ENCODE data around the gene ARID1A.
"Not testable (repeated sequence)": the region's sequence is repeated elsewhere in the genome, so short reads cannot be mapped to it uniquely, and the experiment has no call there.

The ARID1A gene

DNA sequence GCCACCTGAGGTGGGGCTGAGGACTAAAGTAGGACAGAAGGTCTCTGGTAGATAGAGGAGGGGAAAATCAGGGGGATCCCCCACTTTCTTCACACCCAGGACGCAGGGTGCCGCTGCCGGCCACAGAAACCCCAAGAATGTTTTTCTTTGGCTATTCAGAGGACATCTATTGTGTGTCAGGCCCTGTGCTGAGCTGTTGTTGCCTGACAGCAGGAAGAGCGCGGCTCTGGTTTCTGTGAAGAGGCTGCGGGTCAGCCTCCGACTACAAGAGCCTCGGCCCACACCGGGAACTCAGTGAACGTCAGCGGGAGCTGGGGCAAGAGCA is 91.5 kb downstream of the ARID1A start:
- peak; percentile 31 to 64 (median 46) for DNase-seq (ENCODE audit: low read depth in 4 of 4, low spot score in 1 of 4)

DNA sequence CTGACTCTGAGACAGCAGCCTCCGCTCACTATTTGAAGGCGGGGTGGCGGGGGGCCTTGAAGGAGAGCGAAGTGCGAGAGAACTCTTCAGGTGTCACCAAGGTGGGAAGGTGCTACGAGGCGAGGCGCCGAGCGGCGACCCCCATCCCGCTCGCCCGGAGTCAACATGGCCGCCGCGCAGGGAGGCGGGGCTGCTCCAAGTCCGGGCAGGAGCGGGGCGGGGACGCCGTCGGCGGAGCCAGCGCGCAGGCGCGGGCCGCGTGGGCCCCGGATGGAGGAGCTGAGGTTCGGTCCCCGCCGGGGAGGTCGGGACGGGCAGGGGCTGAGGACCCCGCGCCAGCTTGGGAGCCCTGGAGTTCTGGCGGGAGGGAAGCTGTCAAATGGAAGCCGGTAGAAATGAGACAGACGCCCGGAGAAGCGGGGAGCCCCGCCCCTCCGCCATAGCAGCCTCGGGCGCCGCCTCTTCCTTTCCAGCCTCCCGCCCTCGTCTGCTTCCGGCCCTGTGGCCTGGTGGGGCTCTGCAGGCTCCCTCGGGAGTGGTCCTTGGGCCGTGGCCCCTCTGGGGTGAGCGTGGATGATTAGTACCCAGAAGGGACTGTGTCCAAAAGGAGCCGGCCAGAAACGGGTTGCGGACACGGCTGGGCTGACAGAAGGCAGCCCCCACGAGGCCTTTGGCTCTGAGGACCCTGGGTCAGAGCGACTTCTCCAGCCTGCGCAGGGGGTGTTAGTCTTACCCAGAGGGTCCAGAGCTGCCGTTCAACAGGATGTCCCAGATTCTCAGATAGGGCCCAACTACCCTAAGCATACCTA is 92.1 kb downstream of the ARID1A start, which contains the start of gene PIGV:
Gene PIGV, plus strand, starts transcription at position 245 of the 809 bp plus-strand sequence. CDS start 2,866 bp downstream, outside the sequence.
- peak; percentile 76 to 83 (median 78) for DNase-seq (ENCODE audit: low read depth in 4 of 4, low spot score in 1 of 4)

DNA sequence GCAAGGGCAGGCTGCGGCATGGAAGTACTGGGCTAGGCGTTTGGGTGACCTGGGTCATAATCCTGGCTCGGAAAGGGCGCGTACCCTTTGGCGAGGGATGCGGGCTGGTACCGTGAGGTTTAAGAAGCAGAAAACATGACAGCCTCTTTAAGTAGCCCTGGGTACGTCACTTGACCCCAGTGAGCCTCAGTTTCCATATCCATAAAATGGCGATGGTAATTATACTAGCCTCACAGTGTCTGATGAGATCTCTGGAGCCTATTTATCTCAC is 92.6 kb downstream of the ARID1A start:
- no peak for DNase-seq (ENCODE audit: low read depth in 4 of 4, low spot score in 1 of 4)

DNA sequence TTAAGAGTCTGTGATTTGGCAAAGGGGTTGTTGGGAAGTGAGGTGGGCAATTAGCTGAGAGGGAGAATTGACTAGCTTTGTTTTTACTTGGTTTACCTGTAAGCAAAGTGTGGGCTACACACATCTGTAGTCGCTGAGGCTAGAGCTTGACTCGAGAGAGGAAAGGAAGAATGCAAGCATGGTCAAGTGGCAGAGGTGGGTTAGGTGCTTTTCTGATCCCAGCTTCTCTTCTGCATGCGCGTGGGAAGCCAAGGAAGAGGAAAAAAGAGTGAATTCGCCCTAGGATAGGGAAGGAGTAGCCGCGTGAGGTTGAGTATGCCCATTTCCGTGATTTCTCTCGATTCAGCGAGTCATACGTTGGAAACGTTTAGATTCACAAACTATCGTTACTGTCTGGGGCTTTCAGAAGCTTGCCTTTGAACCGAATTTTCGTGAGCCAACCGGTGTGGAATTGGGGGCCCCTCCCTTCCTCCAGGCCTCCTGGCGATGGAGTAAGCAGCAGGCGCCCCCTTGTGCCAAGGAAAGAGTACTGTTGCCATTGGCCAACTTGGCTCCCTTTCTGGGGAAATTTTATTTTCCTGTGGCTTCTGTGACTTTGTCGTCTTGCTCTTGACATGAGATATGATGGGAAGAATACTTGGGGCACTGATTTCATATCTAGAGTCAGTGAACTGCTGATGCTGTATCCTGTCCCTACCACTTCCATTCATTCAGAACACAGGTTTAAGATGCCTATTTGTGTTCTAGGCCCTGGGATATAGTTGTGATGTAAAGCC is 93.2 kb downstream of the ARID1A start:
- peak; percentile 74 to 81 (median 78) for DNase-seq (ENCODE audit: low read depth in 4 of 4, low spot score in 1 of 4)

DNA sequence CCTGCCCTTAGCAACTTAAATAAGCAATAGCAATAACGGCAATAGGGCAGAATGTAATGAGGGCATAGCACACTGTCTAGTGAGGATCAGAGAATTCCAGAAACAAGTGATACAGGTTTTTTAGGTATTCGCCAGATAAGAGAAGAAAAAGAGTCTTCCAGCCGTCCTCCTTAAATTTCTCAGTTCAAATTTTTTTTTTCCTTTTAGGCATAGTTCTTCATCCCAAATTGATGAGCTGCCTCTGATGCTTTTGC is 93.7 kb downstream of the ARID1A start:
- no peak for DNase-seq (ENCODE audit: low read depth in 4 of 4, low spot score in 1 of 4)

DNA sequence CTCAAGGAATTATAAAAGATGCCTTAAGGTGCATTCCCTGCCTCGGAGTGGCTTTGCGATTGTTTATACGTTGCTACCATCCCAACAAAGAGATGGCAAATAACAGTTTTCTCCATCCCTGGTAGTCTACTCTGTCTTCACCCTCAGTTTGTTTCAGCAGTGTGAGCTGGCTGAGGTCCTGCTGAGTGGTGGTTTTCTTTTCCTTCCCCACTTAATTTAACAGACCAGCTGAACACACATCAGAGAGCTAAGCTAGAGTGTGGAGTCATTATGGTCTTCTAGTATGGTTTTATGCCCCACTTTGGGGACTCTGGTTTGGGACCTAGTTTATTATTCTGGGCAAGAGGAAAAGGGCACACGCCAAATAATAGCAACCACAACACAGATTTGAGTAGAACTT is 94.1 kb downstream of the ARID1A start:
- no peak for DNase-seq (ENCODE audit: low read depth in 4 of 4, low spot score in 1 of 4)

DNA sequence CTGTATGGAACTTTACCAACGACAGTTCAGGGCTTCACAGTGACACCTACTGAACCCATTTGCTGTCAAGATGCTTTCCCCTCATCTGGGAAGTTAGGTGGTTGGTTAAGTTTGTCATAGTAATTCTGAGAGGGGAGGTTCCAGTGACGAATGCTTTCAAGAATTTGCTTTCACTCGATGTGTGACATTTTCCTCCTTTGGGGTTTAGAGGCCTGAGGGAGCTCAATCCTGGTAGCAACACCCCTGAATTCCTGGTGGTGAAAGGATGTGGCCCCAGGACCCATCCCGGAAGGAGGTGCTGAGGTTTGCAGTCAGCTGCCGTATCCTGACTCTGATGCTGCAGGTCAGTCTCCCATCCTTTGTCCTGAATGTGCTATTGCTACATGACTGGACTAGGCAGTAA is 94.7 kb downstream of the ARID1A start:
- no peak for DNase-seq (ENCODE audit: low read depth in 4 of 4, low spot score in 1 of 4)

DNA sequence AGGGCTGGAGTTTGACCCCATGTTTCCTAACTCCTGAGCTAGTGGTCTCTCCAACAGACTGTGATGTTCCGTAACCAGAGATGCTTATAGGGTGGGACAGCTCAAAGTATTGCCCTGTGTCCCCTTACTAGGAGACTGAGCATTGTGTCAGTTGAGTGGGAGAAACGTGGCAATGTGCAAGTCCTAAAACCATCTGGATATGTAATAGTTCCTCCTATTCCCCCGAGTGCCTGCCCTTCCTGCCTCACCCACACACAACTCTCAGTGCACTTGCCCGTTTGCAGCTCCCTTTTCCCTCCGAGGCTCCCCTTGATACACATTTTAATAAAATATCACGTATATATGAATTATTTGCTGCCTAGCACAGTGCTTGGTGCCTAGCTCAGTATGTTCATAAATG is 95.3 kb downstream of the ARID1A start:
- DNase-seq (ENCODE audit: low read depth in 4 of 4, low spot score in 1 of 4): no peak

DNA sequence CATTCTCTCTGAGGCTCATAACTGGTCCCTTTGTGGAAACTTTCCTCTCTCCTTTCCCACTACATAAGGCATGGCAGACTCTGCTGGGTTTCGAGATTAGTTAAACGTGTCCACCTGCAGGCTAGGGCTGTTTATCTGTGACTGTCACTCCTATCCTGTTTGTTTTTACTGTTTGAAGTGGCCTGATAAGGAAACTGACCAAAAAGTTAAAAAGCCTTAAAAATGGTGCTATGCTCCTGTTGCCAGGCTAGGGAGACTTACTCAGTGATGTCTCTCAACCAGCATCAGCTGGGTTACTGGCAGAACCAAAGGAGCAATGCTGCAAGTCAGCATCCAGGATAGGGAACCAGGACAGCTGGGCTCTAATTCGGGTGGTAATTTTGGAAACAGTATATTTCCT is 95.8 kb downstream of the ARID1A start:
- no peak for DNase-seq (ENCODE audit: low read depth in 4 of 4, low spot score in 1 of 4)

DNA sequence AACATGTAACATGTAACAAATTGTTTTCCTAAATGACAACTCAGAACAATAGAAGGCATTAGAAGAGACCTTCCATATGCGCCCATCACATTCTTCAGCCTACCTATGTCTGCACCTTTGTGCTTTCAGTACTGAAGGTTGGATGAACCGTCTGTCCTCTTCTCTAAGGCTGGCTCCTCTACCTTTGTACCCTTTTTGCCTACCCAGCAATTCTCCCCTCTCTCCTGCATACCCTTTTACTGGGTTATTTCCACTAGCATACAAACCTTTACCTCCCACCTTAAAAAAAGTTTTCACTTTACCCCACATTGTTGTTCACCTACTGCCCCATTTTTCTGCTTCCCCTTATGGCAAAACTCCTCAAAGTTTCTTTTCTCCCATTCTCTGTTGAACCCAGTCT is 97.1 kb downstream of the ARID1A start:
- DNase-seq (ENCODE audit: low read depth in 4 of 4, low spot score in 1 of 4): no peak

DNA sequence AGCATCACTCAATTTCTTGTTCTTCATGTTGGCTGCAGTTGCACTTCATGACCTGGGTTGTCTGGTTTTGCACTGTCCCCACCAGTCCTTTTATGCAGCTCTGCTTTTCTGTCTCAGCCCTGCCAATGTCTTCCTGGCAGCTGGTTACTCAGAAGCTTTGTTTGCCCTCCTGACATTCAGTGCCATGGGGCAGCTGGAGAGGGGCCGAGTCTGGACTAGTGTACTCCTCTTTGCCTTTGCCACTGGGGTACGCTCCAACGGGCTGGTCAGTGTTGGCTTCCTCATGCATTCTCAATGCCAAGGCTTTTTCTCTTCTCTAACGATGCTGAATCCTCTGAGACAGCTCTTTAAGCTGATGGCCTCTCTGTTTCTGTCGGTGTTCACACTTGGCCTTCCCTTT is 98.6 kb downstream of the ARID1A start:
- no peak for DNase-seq (ENCODE audit: low read depth in 4 of 4, low spot score in 1 of 4)

DNA sequence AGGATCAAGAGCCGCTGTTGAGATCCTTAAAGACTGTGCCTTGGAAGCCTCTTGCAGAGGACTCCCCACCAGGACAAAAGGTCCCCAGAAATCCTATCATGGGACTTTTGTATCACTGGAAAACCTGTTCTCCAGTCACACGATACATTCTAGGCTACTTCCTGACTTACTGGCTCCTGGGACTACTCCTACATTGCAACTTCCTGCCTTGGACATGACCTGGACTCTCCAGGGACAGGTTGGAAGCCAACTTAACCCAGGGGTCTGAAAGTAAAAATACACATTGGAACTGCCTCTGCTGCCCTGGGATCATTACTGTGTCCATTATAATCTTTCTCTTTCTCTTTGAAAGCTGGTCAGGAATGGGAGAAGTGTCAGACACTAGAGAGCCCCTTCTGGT is 101.8 kb downstream of the ARID1A start:
- no peak for DNase-seq (ENCODE audit: low read depth in 4 of 4, low spot score in 1 of 4)

DNA sequence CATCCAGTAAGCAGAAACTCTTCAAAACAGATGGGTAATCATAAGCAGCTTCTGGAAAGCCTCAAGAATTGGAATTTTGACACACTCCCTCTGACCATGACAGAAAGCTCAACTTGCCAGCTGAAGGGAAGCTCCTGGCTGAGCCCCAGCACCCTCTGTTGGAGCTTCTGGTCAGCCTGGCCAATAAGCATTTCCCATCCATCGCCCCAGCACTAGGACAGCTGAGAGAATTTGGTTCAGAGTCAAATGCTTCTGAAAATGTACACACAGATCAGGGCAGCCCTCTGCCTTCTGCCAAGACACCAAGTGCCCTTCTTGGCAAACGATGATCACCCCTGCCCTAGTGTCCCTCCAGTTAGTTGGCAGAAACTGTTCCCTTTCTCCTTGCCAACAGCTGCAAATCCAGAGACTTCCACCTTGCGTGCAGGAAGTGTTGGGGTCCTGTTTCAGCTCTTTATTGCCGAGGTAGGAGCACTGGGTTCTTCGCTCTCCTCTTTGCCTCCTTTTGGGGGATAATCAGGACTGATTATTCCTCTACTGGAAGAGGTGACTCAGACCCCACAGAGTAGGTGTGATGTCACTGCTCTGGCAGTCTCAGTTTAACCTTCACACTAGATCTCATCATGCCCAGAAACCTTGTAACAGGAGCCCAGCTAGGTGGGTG is 103.8 kb downstream of the ARID1A start:
- no peak for DNase-seq (ENCODE audit: low read depth in 4 of 4, low spot score in 1 of 4)

DNA sequence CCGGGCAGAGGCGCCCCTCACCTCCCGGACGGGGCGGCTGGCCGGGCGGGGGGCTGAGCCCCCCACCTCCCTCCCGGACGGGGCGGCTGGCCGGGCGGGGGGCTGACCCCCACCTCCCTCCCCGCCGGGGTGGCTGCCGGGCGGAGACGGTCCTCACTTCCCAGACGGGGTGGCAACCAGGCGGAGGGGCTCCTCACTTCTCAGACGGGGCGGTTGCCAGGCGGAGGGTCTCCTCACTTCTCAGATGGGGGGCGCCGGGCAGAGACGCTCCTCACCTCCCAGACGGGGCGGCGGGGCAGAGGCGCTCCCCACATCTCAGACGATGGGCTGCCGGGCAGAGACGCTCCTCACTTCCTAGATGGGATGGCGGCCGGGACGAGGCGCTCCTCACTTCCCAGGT is 108.1 kb downstream of the ARID1A start:
- DNase-seq (ENCODE audit: low read depth in 4 of 4, low spot score in 1 of 4): not testable (repeated sequence)

DNA sequence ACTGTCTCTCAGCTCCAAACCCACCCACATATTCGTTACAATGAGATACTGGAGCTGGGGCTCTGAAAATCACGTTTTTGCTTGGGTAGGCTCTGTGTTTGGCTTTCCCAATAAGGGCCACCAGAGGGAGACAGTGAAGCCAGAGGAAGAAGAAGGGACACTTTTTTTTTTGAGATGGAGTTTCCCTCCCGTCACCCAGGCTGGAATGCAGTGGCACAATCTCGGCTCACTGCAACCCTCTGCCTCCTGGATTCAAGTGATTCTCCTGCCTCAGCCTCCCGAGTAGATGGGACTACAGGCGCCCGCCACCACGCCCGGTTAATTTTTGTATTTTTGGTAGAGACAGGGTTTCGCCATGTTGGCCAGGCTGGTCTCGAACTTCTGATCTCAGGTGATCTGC is 114.3 kb downstream of the ARID1A start:
- DNase-seq (ENCODE audit: low read depth in 4 of 4, low spot score in 1 of 4): peak in 3 of 4 experiments; percentile 54 to 60 (median 57)

DNA sequence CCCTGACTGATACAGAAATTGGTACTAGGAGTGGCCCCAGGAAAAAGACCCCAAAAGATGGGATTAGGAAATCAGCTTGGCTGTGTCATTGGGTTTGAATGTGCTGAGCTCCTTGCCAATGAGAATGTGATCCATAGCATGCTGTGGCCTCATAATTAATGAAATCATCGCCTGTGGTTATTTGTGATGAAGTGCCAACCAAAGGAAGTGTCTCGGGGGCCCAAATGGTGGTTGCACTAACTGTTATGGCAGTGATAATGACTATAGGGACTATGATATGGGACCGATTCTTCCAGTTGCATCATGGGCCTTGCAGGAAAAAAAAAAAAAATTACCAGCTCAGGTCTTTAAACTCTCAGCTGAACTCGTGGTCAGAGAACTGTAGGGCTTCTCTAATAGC is 115.2 kb downstream of the ARID1A start:
- DNase-seq (ENCODE audit: low read depth in 4 of 4, low spot score in 1 of 4): no peak

DNA sequence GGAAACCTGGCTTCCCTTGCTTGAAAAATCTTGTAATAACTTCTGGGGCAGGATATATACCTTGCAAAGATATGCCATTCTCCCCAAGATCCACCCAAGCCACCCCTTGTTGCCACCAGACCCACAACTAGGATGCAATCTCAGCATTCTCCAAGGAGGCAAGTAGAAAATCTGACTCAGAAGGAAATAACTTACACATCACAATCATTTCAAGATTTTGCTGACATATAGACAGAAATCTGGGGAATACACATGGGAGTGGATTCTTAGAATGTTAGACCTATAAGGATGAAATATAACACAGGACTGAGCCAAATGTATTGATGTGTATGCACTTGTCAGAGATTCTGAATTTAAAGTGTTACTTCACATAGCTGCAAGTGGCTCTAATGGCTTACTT is 115.9 kb downstream of the ARID1A start:
- DNase-seq (ENCODE audit: low read depth in 4 of 4, low spot score in 1 of 4): no peak

DNA sequence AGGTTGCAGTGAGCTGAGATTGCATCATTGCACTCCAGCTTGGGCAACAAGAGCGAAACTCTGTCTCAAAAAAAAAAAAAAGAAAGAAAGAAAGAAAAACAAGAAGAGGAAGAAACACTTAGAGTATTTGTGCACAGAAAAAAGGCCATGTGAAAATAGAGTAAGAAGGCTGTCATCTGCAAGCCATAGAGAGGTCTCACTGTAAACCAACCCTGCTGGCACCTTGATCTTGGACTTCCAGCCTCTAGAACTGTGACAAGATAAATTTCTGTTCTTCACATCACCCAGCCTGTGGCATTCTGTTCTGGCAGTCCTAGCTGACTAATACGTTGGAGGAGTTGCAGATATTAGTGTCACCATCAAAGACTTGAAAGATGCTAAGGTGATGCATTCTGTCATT is 118.6 kb downstream of the ARID1A start:
- no peak for DNase-seq (ENCODE audit: low read depth in 4 of 4, low spot score in 1 of 4)

DNA sequence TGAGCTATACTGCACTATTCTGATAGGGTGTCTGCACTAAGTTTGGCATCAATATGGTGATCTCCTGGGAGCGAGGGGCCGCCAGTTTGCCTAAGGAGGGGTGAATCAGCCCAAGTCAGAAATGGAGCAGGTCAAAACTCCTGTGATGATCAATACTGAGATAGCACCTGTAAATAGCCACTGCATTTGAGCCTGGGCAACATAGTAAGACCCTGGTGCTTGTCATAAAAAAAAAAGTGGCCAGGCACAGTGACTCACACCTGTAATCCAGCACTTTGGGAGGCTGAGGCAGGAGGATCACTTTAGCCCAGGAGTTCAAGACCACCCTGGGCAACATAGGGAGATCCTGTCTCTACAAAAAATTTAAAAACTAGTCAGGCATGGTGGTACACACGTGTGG is 119.1 kb downstream of the ARID1A start:
- DNase-seq (ENCODE audit: low read depth in 4 of 4, low spot score in 1 of 4): no peak

DNA sequence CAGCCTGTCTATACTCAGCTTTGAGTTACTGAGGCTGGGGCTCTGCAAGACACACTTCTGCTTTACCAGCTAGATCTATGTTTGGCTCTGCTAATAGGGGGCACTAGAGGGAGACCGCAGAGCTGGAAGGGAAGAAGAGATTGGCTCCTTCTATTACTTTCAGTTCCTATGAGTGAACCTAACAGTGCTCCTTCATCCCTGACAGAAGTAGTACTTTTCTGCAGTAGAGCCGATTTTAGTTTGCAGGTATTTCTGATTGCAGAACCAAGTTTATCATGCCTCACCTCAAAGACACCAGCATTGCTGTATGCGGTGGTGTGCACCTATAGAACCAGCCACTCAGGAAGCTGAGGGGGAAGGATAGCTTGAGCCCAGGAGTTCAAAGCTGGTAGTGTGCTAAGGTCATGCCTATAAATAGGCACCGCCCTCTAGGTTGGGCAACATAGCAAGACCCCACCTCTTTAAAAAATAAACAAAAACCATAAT is 125.0 kb downstream of the ARID1A start:
- DNase-seq (ENCODE audit: low read depth in 4 of 4, low spot score in 1 of 4): no peak

DNA sequence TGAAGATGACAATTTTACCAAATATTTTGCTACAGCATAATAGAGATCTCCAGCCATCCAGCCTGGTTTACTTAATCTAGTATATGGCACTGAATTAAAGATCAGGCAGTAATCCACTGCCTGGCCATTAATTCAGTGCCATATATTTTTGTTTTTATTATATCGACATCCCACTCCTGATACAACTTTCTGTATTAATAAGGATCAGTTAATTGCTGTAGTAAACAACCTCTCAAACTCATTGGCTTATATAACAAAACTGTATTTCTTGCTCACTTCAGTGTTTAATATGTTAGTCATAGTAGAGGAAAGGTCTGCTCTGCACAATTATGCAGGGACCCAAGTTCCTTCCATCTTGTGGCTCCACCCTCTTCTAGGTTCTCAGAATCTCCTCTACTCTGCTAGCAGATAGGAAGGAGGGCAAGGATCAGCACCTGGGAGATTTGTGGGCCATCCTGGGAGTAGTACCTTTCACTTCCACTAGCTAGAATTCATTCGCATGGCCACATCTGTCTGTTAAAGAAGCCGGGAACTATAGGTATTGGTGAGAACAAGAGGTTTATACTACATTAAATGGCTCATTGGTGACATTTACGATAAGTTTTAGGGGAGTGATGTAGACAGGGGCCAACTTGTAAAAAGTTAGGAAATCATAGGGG is 127.1 kb downstream of the ARID1A start:
- DNase-seq (ENCODE audit: low read depth in 4 of 4, low spot score in 1 of 4): no peak

DNA sequence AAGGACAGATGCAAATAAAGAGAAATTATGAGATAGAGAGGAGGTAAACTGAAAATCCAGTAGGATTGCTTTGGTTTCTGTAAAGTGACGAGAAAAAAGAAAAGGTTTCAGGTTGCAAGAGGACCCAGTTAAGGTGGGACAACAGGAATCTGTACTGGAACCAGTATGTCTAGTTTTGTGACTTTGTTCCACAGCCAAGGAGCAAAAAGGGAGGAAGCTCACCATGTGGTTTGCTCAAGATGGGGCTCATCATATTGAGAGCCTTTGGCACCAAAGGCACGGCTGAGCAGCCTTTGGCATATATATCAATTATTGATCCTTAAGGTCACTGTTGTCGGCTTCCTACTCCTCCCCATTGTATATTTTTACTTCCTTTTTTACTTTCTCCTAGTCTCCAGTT is 128.9 kb downstream of the ARID1A start:
- DNase-seq (ENCODE audit: low read depth in 4 of 4, low spot score in 1 of 4): no peak
